Measurements from ENCODE around the gene OR2AT4.
"Not testable (repeated sequence)": the region's sequence is repeated elsewhere in the genome, so short reads cannot be mapped to it uniquely, and the experiment has no call there.

Gene OR2AT4

DNA sequence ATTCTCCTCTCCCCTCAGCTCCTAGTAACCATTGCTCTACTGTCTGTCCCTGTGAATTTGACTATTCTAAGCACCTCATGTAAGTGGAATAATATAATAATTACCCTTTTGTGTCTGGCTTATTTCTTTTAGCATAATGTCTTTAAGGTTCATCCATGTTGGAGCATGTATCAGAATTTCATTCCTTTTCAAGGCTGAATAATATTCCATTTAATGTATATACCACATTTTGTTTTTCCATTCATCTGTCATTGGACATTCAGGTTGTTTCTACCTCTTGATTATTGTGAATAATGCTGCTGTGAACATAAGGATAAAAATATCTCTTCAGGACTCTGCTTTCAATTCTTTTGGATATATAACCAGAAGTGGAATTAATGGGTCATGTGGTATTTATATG, 28.1 kb downstream of the OR2AT4 start:
- DNase-seq (ENCODE audit: low read depth) = no peak

DNA sequence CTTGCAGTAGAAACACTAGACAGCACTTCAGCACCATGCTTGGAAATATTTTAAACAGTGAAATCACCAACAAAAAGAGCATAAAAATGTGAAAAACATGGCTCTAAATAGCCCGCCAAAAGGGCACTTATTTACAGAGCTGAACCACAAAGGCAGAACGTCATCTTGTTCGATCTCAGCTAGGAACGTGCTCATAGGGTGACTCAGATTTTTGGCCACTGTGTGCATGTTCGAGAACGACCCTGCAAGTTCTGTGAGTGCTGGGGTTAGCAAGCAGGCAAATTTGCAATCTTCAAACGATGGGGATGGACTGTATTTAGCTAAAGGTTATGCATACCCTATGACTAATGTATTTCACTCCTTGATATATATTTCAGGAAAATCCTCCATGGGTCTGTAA, 30.6 kb downstream of the OR2AT4 start:
- DNase-seq (ENCODE audit: low read depth) = no peak

DNA sequence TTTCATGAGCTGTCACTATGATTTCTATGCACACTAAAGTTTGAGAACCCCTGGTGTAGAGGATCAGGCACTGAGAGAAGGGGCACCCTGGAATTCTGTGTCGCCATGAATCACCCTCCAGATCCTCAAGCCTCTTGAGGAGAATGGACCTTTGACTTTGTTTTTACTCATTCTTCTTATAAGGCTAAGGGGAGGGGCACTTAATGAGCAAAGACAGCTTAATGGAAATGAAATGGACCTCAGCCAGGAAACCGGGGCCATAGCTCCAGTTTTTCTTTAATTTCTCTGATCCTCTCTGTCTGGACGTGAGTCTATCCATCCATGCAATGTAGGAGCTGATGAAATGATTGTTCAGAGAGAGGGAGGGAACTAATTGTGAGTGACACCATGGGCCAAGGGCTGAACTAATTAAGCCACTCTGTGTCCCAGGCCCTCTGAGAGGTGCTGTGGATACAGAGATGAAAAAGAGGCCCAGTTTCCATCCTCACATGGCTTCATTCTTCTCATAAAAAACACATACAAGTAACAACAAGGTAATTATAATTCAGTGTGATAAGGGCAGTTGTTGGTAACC, 32.8 kb downstream of the OR2AT4 start:
- no peak for DNase-seq (ENCODE audit: low read depth)

DNA sequence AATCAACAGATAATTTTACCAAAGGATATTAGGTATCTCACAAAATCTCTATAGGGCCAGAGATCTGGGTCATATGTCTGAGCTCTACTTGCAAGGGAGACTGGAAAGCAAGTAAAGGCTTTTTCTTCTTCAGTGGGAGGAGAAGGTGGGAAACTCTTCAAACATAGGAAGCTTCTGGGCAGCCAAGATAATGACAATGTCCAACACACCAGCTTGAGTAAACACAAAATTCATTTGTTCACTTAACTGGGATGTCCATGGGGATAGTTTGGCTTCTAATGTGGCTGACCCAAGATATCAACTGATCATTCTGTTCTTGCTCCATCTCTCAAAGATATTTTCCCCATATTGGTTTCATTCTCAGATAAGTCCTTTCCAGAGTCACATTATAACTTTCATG, 37.4 kb downstream of the OR2AT4 start:
- no peak for DNase-seq (ENCODE audit: low read depth)

GRCh38 chr11:75056814-75057213, 39.9 kb downstream of the OR2AT4 start:
- DNase-seq (ENCODE audit: low read depth) = no peak

DNA sequence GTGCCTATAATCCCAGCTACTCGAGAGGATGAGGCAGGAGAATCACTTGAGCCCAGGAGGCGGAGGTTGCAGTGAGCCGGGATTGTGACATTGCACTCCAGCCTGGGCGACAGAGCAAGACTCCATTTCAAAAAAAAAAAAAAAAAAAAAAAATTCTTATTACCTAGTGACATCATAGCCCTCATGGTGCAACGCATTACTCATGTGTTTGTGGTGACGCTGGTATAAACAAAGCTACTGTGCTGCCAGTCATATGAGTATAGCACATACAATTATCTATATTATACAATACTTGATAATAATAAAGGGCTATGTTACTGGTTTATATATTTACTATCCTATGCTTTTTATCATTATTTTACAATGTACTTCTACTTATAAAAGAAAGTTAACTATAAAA, 41.2 kb downstream of the OR2AT4 start:
- DNase-seq (ENCODE audit: low read depth) = no peak

GRCh38 chr11:75052457-75052856, 44.2 kb downstream of the OR2AT4 start:
- no peak for DNase-seq (ENCODE audit: low read depth)

DNA sequence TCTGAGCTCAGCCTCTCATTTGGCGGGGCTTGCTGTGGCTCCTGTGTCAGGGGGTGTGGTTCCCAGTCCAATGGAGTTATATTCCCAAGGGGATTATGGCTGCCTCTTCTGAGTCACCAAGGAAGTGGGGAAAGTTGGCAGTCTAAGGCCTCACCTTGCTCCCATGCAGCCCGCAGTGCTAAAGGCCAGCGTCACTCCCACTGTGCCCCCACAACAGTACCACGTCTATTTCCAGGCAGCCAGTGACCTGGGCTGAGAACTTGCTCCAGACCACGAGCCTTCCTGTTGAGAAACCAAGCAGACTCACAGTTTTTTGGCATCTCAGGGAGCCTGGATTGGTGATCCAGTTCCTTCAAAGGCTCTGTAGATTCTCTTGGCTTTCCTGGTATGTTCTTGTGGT, 45.6 kb downstream of the OR2AT4 start:
- DNase-seq (ENCODE audit: low read depth) = no peak

GRCh38 chr11:75050516-75050915, 46.2 kb downstream of the OR2AT4 start:
- no peak for DNase-seq (ENCODE audit: low read depth)

GRCh38 chr11:75049501-75050266, 47.0 kb downstream of the OR2AT4 start:
- DNase-seq (ENCODE audit: low read depth) = not testable (repeated sequence)

DNA sequence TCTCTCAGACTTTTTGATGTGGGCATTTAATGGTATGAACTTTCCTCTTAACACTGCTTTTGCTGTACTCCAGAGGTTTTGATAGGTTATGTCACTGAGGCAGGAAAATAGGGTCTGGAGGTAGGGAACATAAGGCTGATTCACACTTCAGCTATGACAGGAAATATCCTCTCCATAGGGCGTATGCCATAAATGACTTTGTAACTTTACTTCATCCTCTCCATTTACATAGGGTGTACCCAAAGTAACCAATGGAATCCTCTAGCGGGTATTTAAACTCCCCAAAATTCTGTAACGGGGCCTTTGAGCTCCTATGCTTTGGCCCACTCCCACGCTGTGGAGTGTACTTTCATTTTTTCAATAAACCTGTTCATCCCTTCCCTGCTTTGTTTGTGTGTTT, 49.5 kb downstream of the OR2AT4 start:
- DNase-seq (ENCODE audit: low read depth) = no peak

- DNase-seq (ENCODE audit: low read depth) = not testable (repeated sequence)
These were observed 50.0 kb downstream of the OR2AT4 start for GRCh38 chr11:75046668-75047067.

- not testable (repeated sequence) for DNase-seq (ENCODE audit: low read depth)
These were observed 52.1 kb downstream of the OR2AT4 start for GRCh38 chr11:75044381-75045170.

DNA sequence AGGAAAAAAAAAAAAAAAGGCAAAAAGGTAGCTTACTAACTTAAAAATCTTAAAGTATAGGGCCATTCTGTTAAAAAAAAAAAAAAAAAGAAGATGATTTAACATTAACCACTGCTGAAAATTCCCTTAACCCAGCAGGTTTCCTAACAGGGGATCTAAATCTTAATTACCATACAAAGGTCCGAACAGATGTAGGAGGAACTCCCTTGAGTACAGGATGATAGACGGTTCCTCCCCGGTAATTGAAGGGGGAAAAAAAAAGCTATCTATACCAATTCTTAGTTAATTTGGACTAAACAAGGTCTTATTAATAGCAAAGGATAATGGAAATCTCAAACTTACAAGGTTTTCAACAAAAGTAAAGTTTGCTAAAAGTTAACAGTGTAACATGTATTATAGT, 54.9 kb downstream of the OR2AT4 start:
- not testable (repeated sequence) for DNase-seq (ENCODE audit: low read depth)

DNA sequence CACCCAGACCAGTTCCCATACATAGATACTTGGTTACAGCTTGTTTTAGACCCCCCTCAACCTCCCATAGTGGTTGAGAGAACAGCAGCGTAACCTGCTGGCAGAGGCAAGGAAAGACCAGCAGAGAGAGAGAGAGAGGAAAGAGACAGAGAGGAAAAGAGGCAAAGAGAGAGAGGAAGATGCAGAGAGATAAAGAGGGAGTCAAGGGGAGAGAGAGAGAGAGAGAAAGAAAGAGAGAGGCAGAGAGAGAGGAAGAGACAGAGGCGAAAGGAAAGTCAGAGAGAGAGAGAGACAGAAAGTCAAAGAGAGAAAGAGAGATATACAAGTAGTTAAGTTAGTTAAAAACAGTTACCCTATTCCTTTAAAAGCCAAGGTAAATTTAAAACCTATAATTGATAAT, 55.4 kb downstream of the OR2AT4 start:
- no peak for DNase-seq (ENCODE audit: low read depth)

DNA sequence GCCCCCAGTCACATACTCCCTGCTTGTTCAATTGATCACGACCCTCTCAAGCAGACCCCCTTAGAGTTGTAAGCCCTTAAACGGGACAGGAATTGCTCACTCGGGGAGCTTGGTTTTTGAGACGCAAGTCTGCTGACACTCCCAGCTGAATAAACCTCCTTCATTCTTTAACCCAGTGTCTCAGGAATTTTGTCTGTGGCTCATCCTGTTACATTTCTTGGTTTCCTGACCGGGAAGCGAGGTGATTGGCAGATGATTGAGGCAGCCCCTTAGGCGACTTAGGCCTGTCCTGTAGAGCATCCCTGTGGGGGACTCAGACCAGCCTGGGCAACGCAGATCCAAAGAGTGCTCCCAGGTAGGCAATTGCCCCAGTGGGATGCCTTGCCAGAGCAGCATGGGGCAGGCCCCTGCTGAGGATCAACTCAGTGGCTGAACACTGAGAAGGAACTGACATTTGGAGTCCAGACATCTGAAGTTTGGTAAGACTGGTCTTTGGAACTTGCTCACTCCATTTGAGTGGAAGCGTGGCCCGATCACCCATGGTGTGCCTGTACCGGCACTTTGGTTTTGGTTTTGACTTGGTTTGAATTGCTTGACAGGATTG, 56.4 kb downstream of the OR2AT4 start:
- no peak for DNase-seq (ENCODE audit: low read depth)

GRCh38 chr11:75035911-75036565, 60.6 kb downstream of the OR2AT4 start:
- no peak for DNase-seq (ENCODE audit: low read depth)

GRCh38 chr11:75035256-75035655, 61.4 kb downstream of the OR2AT4 start:
- no peak for DNase-seq (ENCODE audit: low read depth)

GRCh38 chr11:75033916-75034315, 62.8 kb downstream of the OR2AT4 start:
- no peak for DNase-seq (ENCODE audit: low read depth)

- no peak for DNase-seq (ENCODE audit: low read depth)
These were observed 64.1 kb downstream of the OR2AT4 start for GRCh38 chr11:75032550-75032935.

DNA sequence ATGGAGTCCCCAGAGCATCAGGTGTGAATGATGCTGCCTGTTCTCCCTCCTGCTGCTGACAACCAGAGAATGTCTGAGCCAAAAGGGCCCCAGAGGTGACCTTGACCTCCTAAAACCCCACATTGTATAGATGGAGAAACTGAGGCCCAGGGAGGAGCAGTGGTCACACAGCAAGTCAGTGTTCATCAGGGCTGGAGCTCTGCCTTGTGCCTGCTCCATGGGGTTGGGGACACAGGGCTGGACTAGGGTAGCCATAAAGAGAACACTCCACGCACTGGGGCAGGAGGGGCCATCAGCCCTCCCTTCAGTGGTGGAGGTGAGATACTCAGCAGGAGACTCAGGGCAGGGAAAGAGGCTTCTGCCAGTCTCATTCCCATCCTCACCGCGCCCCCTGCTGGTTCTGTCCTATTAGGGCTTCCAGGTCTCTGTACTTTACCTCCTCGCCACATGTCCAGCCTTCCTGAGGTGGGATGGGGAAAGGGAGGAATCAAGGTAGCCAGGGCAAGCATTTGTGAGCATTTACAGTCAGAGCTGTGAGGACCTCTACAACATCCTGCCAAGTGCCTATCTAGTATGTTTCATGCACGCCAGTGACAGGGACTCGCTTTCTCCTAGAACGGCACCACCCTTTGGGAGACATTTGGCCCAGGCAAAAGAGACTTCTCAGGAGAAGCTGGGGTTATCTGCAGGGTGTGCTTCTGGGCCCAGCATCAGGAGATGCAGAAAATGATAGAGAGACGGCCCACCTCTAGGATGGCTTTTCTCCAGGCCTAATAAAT, 64.7 kb downstream of the OR2AT4 start:
- no peak for DNase-seq (ENCODE audit: low read depth)
